Measurements from ENCODE around the gene YRDC.
A peak's percentile ranks its signal among the peaks of the same experiment; 100 is the strongest.
"Not testable (repeated sequence)": the region's sequence is repeated elsewhere in the genome, so short reads cannot be mapped to it uniquely, and the experiment has no call there.

Gene YRDC

DNA sequence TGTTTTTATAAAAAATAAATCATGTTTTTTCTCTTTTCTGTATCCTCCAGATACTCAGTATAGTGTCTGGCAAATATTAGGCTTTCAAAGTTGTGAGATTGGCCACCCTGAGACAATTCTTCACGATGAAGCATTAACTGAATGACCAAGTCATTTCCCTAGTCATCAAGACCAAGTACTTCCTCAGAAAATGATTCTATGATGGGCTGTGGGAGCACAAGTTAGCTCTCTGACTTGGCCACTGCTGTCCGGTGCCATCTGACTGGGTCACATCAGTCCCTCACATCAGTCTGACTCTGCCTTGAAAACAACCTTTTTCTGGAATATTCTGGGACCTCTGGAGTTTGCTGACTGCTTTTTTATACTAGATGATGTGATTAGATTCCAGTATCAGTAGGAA, 13.5 kb upstream of the YRDC start:
- no peak for DNase-seq

DNA sequence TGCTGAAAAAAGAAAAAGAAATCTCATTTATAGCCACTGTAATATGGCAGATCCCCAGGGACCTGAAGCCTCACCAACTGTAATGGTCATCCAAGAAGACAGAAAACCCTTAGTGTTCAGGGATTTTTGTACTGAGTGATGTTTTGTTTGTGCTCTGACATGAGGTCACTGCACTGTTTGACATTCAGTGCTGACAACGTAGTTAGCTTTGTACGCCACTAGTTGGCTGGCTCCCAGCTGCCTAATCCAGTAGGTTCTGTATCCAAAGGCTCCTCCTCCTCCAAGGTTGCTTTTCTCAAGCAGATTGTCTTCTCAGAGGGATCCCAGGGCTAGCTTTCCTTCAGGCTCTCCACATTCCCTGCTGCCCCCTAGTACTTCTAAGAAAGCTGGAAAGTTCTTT, 9.5 kb upstream of the YRDC start:
- peak; percentile 54 for DNase-seq

DNA sequence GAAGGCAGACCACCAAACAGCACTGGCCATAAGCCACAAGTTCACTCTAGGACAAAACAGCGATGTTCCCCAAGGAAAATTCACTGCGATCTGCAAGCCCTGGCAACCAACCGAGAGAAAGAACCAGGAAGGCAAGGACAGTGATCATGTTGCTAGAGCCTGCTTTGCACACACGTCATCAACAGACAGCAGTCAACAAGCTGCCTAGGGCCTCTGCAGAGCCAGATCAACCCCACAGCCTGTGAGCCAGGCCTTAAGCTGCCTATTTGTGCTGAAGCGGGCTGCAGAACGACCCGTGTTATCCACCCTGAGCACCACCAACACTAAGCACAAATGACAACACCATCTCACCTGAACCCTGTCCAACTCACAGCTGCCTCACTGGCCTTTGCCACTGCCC, 6.2 kb upstream of the YRDC start:
- DNase-seq = no peak

DNA sequence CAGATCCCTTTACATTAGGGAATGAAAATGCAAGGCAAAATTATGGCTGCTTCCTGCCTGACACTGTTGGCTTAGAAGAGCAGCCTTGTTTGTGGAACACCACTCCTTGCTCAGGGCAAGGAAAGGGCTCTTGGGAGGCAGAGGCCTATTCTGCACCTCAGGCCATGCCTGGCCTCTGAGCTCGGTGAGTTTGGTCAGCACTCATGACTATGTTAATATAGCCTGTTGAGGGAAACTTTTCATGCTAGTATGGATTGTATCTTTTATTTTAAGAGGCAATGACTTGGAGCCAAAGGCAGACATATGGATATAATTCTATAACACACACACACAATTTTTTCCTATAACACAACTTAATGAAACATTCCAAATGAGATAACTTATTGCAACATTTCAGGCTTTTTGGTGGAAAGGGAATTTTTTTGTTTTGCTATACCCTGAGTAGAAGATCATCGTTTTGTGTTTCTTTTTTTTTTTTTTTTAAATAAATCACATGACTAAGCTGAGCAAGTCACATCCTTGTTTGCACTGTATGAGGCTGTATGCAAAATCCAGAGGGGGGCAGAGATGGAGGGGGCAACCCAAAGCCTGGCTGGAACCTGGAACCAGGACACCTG, 5.6 kb upstream of the YRDC start:
- DNase-seq = no peak

DNA sequence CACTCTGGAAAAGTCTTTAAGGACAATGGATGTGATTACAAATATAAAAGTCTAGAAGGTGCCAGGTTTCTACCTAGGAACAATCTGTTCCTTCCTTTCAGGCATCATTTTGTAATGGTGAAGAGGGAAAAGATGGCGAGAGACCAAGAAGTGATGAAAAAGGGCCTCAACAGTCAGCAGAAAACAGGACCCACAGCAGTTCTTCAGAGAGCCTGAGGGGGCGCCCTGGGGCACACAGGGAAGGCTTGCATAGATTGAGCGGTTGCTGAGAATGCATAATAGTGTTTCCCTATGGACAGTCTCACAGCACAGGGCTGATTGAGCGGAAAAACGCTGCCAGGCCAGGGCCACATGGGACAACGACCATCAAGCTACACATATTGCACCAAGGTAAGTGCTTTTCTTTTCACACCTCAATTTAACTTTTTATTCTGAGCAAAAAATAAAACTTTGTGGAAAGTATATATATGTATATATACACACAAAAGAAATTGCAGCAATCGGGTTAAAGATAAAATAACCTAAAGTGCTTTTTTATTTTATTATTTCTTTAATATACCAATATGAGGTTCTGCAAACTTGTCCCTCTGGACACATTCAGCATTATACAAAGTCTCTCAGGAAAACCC, 3.1 kb upstream of the YRDC start:
- DNase-seq = peak; percentile 92

DNA sequence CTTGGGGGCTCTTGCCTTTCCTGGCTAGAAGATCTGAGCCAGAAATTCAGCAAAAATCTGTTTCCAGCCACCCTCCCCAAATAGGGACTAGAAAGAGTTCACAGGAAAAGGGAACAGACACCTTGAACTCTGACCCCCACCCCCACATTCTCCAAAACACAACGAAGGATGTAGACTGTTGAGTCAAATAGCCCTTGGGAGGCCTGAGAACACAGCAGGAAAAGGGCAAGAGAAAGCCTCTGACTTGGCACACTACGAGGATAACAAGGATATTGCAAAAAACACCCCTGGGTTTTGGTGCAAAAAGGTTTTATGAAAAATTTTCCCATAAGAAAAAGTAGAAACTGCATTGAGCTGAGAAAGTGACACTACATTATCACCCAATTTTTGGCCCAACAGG, 1.9 kb upstream of the YRDC start:
- DNase-seq = no peak

DNA sequence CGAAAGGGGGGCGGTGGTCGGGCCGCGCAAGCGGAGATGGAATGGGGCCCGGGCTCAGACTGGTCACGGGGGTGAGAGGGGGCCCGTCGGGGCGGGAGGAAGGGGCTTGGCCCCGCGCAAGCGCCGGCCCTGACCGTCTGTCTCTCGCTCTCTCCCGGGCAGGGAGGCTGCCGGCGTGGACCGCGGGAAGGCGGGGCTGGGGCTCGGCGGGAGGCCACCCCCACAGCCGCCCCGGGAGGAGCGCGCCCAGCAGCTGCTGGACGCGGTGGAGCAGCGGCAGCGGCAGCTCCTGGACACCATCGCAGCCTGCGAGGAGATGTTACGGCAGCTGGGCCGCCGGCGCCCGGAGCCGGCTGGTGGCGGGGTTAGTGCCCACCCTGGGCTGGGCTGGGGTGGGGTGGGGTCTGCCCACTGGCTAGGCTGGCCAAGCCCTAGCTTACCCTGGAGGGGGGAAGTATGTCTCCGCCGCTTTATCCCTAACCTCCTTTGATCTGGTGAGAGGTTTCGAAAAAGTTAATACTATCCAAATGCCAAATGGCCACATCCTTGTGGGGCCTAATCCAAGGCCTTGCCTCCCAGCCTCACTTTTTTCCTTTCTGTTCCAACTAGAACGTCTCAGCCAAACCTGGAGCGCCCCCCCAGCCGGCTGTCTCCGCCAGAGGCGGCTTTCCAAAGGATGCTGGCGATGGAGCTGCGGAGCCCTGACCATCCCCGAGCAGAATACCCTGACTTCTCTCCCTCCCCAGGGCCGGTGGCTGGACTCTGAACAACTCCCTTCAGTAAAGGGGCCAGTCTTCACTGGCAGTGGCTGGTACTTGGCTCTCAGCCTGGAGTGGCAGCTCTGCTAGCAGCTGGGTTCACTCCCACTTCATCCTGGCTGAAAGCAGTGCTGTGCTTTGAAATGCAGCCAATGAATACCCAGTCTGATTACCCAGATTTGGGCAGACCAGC, 636 bp upstream of the YRDC start:
- DNase-seq = peak; percentile 92

DNA sequence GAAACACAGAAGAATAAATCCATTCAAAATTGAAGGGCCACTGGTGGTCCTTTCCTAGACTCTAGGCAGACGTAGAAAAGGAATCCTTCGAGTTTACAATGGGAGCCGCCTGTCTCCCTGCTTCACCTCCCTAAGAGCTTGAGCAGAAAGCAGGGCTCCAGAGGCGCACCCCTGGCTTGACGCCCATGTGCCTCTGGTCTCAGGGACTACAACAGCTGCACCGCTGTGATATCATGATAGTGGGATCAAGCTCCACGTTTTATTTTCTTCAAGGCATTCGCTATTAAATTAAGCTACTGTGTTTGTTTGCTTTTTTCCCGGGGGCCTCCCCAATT, 821 bp downstream of the YRDC start:
- peak; percentile 67 for DNase-seq

DNA sequence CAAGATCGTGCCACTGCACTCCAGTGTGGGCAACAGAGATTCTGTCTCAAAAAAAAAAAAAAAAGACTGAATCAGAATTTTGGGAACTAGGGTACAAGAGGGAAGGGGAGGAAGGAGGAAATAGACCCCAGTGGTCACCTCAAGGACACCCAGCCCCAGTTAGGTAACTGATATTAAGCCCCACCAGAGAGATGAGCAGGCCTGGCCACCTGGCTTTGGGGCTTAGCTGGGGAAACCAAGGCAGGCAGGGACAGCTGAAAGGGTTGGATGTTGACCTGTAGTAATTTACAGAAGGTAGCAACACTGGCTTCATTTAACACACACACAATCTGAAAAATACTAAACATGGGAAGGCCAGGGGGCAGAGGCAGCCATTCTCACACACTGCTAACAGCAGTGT, 5.6 kb downstream of the YRDC start:
- no peak for DNase-seq

DNA sequence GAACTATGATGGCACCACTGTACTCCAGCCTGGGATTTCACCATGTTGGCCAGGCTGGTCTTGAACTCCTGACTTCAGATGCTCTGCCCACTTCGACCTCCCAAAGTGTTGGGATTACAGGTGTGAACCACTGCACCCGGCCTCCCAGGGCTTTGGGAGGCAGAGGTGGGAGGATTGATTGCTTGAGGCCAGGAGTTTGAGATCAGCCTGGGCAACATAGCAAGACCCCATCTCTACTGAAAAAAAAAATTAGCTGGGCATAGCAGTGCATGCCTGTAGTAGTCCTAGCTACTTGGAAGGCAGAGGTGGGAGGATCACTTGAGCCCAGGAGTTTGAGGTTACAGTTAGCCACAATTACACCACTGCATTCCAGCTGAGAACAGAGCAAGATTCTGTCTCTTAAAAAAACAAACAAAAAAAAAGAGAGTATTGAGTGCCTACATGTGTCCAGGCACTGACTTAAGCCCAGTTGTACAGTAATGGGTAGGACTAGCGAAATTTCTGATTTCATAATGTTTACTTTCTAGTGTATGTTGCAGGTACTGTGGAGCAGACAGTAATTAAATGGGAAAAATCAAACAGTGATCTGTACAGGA, 10.2 kb downstream of the YRDC start:
- no peak for DNase-seq

DNA sequence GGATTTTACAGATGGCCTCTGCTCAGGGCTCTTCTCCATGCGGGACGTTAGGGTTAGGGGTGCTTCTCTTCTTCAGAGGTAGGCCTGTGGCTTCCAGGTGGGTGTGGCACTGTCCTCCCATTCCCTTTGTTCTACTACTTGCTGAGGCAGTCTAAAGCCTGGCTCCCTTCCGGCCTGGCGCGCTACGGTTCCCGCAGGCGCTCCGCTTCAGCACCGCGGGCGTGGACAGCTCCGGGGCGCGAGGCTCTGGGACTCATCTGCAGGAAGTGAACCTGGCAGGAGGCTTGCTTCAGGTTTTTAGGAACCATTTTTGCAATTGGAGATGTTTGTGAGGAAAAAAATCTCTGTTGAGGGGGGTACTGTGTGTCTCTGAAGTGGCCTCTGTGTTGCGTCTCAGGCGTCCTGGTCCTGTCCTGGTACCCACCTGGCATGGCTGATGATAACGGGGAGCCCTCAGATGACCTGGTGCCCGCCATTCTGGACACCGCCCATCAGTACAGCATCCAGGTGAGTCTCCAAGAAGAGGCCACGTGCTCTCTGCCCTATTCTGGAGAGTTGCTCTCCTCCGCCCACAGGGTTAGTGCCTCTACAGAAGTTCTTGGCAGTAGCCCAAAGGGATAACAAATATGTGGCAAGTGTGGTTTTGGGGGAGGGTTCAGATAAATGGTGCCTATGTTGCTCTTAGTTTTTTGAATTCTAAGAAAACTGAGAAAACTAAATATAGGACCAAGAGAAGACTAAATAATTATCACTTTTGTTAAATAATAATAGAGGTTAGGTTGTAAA, 12.5 kb downstream of the YRDC start:
- DNase-seq = peak; percentile 50

DNA sequence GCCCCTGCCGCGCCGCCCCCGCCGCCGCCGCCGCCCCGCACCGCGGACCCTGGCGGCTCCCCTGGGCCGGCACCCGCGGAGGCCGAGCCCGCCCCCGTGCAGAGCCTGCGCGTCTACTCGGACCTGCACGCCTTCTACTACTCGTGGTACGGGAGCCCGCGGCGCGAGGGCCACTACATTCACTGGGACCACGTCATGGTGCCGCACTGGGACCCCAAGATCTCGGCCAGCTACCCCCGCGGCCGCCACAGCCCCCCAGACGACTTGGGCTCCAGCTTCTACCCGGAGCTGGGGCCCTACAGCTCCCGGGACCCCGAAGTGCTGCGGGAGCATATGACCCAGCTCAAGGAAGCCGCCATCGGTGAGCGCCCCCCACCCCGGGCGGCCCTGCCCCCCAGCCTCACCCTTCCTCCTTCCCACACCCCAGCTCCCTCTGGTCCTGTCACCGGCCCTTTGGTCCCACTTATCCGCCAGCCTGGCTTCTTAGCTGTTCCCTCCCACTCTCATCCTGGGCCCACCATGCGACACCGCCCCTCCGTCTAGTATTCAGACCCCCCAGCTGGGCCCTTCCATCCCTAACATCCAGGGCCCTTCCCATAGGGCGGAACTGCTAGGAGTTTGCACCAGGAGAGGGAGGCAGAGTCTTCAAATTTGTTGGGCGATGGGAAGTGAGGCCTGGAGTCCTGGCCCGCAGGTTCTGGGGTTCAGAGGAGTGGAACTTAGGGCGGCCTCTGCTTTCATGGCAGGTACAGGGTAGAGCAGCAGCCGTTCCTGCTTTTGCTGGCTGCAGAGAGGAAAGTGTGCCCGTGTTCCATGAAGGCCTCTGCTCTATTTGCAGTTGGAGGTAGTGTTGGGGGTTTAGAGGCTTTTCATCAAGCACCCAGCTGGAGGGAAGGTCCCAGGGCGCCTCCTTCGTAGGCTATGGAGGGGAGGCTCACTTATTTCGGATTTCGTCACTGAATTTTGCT, 13.4 kb downstream of the YRDC start:
- peak; percentile 70 for DNase-seq

DNA sequence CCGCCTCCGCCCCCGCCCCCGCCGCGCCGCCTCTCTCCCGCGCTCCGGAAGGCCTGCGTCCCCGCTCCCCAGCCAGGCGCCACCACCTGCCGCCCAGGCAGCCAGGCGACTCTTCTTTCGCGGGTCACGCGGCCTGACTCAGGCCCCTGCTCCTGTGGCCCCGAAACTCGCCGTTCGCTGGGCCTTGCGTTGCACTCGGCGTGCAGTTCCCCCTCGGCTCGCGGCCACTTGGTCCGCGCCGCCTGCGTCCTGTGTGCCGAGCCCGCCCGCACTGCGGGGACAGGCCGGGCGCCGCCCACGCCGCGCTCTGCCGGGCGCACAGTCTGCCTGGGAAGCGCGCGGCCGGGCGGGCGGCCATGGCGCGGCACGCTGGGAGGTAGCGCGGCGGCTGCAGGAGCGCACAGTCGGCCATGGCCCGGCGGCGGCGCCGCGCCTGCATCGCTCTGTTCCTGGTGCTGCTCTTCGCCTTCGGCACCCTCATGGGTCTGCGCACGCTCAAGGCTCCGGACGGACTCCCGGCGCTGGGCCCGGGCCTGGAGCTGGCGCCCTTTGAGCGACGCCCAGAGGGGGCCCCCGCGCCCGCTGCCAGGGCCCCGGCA, 14.1 kb downstream of the YRDC start, which contains the start of gene MANEAL:
Gene MANEAL (plus strand): TSS at position 75 of the 599 bp plus-strand sequence. CDS start 336 bp downstream, at position 411.
- peak; percentile 89 for DNase-seq

DNA sequence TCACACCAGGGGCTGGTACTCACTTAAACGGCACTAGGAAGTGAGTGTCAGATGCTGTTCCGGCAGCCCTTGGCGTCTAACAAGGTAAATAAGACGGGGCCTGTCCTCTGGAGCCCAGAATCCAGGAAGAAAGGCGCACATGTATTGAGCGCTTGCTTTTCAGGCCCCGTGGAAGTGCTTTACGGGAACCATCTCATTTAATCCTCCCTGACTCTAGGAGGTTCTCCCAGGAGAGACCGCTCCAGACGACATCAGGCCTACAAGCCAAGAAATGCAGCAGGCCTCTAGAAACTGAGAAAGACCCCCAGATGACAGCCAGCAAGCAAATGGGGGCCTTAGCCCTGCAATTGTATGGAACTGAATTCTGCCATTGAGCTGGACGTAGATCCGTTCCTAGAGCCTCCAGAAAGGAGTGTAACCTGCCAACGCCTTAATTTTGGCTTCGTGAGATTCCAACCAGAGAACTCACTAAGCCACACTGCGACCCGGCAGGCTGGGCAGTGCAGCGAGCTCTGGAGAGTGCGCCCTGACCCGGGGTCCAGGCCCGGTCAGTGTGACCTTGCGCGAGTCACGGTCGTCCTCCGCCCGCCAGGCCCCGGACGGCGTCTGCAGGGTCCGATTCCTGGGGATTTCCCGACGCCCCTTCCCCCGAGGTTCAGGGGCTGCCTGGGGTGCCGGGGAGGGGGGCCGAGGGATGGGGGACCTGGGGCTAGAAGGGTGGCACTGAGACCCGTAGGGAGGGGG, 14.9 kb downstream of the YRDC start:
- peak; percentile 44 for DNase-seq

DNA sequence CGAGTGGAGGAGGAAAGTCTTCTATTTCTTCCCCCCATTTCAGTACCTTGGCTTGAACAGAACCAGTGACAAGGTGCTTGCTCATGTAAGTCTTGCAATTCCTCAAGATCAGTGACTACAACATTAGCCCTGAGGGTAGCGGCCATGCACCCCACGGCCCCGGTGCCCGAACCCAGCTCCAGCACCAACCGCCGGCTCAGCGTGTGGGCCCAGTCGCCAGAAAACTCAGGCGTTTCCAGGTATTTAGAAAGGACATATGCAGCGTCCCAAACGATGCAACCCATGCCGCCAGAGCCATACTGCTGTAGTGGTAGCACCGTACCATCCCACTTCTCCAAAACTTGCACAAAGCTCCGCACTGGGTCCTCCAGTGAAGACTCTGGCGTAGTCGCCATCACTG, 25.5 kb downstream of the YRDC start:
- DNase-seq = no peak

DNA sequence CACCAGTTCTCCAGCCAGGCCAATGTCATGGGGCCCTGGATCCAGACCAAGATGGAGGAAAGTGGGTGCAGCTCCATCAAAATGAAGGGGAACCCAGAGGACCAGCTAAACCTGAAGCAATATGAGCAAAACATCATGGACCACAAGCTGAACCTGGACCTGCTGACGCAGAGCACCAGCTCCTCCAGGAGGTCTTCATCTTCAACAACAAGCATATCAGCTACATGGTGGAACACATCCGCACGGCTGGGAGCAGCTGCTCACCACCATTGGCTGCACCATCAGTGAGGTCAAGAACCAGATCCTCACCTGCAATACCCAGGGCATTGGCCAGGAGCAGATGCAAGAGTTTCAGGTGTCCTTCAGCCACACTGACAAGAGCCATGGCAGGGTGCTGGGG, 29.4 kb downstream of the YRDC start:
- no peak for DNase-seq

DNA sequence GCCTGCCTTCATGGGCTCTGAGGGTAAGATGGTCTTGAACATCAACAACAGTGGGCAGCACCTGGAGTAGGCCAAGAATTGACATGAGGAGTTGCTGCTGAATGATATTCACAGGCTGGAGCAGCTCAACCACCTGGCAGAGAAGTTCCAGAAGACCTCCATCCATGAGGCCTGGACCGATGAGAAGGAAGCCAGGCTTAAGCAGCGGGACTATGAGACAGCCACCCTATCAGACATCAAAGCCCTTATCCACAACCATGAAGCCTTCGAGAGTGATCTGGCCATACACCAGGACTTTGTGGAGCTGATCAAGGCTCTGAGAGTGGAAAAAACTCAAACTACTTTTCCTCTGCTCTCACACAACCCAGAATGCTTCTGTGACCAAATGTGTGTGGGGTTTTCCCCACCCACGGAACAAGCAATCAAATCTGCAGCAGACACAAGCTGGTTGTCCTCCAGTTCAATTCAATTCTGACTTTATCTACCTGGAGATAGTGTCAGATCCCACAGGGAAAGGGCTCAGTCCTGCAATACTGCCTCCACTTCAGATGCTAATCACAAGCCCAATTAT, 31.0 kb downstream of the YRDC start:
- DNase-seq = no peak

DNA sequence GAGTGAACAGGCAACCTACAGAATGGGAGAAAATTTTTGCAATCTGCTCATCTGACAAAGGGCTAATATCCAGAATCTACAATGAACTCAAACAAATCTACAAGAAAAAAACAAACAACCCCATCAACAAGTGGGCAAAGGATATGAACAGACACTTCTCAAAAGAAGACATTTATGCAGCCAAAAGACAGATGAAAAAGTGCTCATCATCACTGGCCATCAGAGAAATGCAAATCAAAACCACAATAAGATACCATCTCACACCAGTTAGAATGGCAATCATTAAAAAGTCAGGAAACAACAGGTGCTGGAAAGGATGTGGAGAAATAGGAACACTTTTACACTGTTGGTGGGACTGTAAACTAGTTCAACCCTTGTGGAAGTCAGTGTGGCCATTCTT, 36.6 kb downstream of the YRDC start:
- not testable (repeated sequence) for DNase-seq

DNA sequence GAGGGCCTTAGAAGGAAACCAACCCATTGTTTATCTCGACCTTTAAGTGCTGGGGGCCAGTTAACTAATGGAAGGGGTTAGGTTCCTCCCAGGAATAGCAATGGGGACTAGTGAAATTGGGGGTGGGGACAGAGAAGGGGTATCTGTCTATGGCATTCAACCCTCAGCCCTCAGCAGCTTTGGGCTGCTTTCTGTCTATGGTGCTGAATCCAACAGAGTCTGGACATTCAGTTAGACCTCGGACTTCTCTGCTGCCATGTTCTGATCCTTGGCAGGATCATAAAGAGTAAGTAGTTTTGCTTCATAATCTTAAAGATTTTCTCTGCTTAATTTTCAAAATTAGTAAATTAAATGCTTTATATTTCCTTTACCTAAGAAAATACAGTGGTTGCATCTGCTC, 40.5 kb downstream of the YRDC start:
- no peak for DNase-seq

Data from DMS53 (cell line).